Caco-2 (cell line): ENCODE data around the gene DLX1. TPM values are rescaled to one million over a fixed set of nuclear protein-coding genes. Genes with fewer than 3 reads are reported as not detected.

ENCODE experiments used
- BruUV-seq: library from RNA; stranded (reverse); fragments of 400-500 nt; replicated peaks from 2 replicates; lab custom pipeline; 2021; lab: Mats Ljungman, UMichigan
- CTCF ChIA-PET: fragments of 300-600 bp; sonication (Branson Sonifier 250); formaldehyde crosslinking; loops from one replicate; lab custom pipeline; 2022; ENCODE audit warnings: antibody characterized with exemption; lab: Charles Lee
- POLR2A ChIA-PET: fragments of 300-600 bp; sonication (Branson Sonifier 250); formaldehyde crosslinking; loops from one replicate; lab custom pipeline; 2022; ENCODE audit warnings: antibody characterized with exemption; lab: Charles Lee
- DNase-seq, 2 experiments: peaks; one replicate each; pipeline versions ENCODE4 v3.0.0 to v3.0.0-alpha.2; 2020 to 2022
- H3K27me3 ChIP-seq: replicated peaks from 2 replicates; pipeline ENCODE4 v1.6.0; 2011; ENCODE audit warnings: low read length; ENCODE audit not compliant: control insufficient read depth, insufficient read depth
- H3K36me3 ChIP-seq: 2 replicates; pipeline ENCODE4 v1.5.1; 2011; ENCODE audit warnings: low read length; ENCODE audit not compliant: control insufficient read depth, insufficient read depth
- H3K4me1 ChIP-seq: fragments of 250-450 bp; sonication (Bioruptor Pico); 2 replicates; pipeline ENCODE4 v1.5.1; 2020; ENCODE audit warnings: mild to moderate bottlenecking
- H3K4me3 ChIP-seq: 2 replicates; pipeline ENCODE4 v1.5.1; 2011; ENCODE audit warnings: low read depth, mild to moderate bottlenecking, control low read depth, low read length
- H3K9me3 ChIP-seq: fragments of 250-450 bp; sonication (Bioruptor Pico); 2 replicates; pipeline ENCODE4 v1.5.1; 2020; ENCODE audit warnings: mild to moderate bottlenecking, moderate library complexity
- H3K27ac Mint-ChIP-seq: one replicate; pipeline ENCODE4 v1.8.0; 2022; ENCODE audit warnings: mixed read lengths; ENCODE audit not compliant: unreplicated experiment
- H3K27me3 Mint-ChIP-seq: one replicate; pipeline ENCODE4 v1.8.0; 2022; ENCODE audit warnings: mixed read lengths; ENCODE audit not compliant: insufficient read depth, unreplicated experiment
- H3K36me3 Mint-ChIP-seq: one replicate; pipeline ENCODE4 v1.8.0; 2022; ENCODE audit warnings: mild to moderate bottlenecking, mixed read lengths; ENCODE audit not compliant: insufficient read depth, unreplicated experiment
- H3K4me1 Mint-ChIP-seq: one replicate; pipeline ENCODE4 v1.8.0; 2022; ENCODE audit warnings: low read depth, mixed read lengths; ENCODE audit not compliant: unreplicated experiment
- H3K4me3 Mint-ChIP-seq: one replicate; pipeline ENCODE4 v1.8.0; 2022; ENCODE audit warnings: mild to moderate bottlenecking, moderate library complexity, mixed read lengths; ENCODE audit not compliant: unreplicated experiment
- H3K9me3 Mint-ChIP-seq: one replicate; pipeline ENCODE4 v1.8.0; 2022; ENCODE audit warnings: mixed read lengths; ENCODE audit not compliant: unreplicated experiment
- CTCF ChIP-seq, 2 experiments: fragments of 200-600 bp in 1 of 2; IDR thresholded peaks; 1 replicate in 1 of 2; 2 replicates in 1 of 2; pipeline versions ENCODE4 v1.5.1 to v1.8.0; 2011 to 2022; ENCODE audit warnings: antibody characterized with exemption in 1 of 2, control low read depth in 1 of 2, inconsistent platforms in 1 of 2, low read depth in 1 of 2, low read length in 1 of 2, mild to moderate bottlenecking in 1 of 2, moderate library complexity in 1 of 2; ENCODE audit not compliant: insufficient read depth in 1 of 2, severe bottlenecking in 1 of 2, unreplicated experiment in 1 of 2
- intact Hi-C: fragments of 100-400 bp; cut with micrococcal nuclease; formaldehyde crosslinking; loops from one replicate; pipeline ENCODE4 v1.10.0; 2022; ENCODE audit not compliant: unreplicated experiment
- total RNA-seq: library from RNA; stranded (reverse); gene quantifications from 2 replicates; pipeline ENCODE4 v1.2.3, GENCODE V29; 2022

The DLX1 gene
- total RNA-seq, 1 experiment from 2014 or later = 1.2 TPM

GRCh38 chr2:172107690-172108586 is 22.6 kb downstream of the DLX1 start:
- H3K4me1 Mint-ChIP-seq = peaks cover 7% of the 10 kb centered on the region
- no peak overlapping the region for H3K4me3 Mint-ChIP-seq
- no TSS peak for BruUV-seq

GRCh38 chr2:172108587-172108930 is 23.3 kb downstream of the DLX1 start:
- CTCF ChIA-PET = no interaction called here

More at GRCh38 chr2:172107690-172108586, 22.6 kb downstream of the DLX1 start:
- POLR2A ChIA-PET = no interaction called here
- TF ChIP-seq CTCF (IDR thresholded peaks at IDR 0.05; ENCODE audit: insufficient read depth in 1 of 2, low read depth in 1 of 2, low read length in 1 of 2, severe bottlenecking in 1 of 2, unreplicated experiment in 1 of 2) = no peak
- peaks cover 4% of the 10 kb centered on the region; the same call in 1 of the 2 replicates for H3K4me1 ChIP-seq
- Mint-ChIP-seq H3K9me3 (no peaks in the 10 kb centered on the region), H3K27me3 (peaks cover 3% of the 10 kb centered on the region), H3K27ac (no peak overlapping the region), H3K36me3 (peaks cover 6% of the 10 kb centered on the region)
- H3K36me3 ChIP-seq = no peaks in the 10 kb centered on the region
- no peaks in the 10 kb centered on the region for H3K9me3 ChIP-seq
- intact Hi-C loops = no loop called here
- CTCF ChIA-PET = no interaction called here
- DNase-seq = no peak
- no peaks in the 10 kb centered on the region for H3K27me3 ChIP-seq
- H3K4me3 ChIP-seq = no peak overlapping the region

More at GRCh38 chr2:172108587-172108930, 23.3 kb downstream of the DLX1 start:
- intact Hi-C loops = no loop called here
- peaks cover 5% of the 10 kb centered on the region for H3K36me3 Mint-ChIP-seq
- no TSS peak for BruUV-seq
- H3K36me3 ChIP-seq = no peaks in the 10 kb centered on the region
- no peak for TF ChIP-seq CTCF (IDR thresholded peaks at IDR 0.05; ENCODE audit: insufficient read depth in 1 of 2, low read depth in 1 of 2, low read length in 1 of 2, severe bottlenecking in 1 of 2, unreplicated experiment in 1 of 2)
- H3K9me3 ChIP-seq = no peaks in the 10 kb centered on the region
- DNase-seq = no peak
- peaks cover 3% of the 10 kb centered on the region for H3K27me3 Mint-ChIP-seq
- no peak overlapping the region for H3K27ac Mint-ChIP-seq
- POLR2A ChIA-PET = no interaction called here
- no peaks in the 10 kb centered on the region for H3K27me3 ChIP-seq
- H3K4me3 Mint-ChIP-seq = no peak overlapping the region
- H3K4me3 ChIP-seq = no peak overlapping the region
- H3K4me1 Mint-ChIP-seq = peaks cover 5% of the 10 kb centered on the region
- H3K9me3 Mint-ChIP-seq = no peaks in the 10 kb centered on the region
- peaks cover 2% of the 10 kb centered on the region; the same call in 1 of the 2 replicates for H3K4me1 ChIP-seq
